ENCODE measurements around the gene ADGRD2.

Gene ADGRD2

DNA sequence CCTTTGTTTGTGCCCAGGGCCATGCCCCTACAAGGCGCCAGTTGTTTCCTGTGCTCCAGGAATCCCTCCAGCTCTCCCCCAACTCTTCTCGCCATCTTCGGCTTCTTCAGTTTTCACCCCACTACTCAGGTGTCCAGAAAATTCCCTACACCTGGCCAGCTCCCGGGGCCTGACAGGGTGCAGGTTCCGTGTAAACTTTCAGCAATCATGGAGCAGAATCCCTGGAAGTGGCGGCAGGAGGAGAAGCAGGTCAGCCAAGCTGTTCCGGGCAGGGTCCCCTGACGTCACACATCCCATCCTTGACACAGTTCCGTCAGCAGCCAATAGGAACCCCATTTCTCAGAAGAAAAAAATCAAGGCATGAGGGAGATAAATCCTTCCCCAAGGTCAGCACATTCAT is 12.2 kb upstream of the ADGRD2 start:
- no peak for DNase-seq

GRCh38 chr9:124439086-124439485 is 11.2 kb upstream of the ADGRD2 start:
- no peak for DNase-seq

GRCh38 chr9:124439686-124440243 is 10.5 kb upstream of the ADGRD2 start:
- no peak for DNase-seq

- DNase-seq = no peak
These were observed 9.5 kb upstream of the ADGRD2 start for GRCh38 chr9:124440786-124441185.

DNA sequence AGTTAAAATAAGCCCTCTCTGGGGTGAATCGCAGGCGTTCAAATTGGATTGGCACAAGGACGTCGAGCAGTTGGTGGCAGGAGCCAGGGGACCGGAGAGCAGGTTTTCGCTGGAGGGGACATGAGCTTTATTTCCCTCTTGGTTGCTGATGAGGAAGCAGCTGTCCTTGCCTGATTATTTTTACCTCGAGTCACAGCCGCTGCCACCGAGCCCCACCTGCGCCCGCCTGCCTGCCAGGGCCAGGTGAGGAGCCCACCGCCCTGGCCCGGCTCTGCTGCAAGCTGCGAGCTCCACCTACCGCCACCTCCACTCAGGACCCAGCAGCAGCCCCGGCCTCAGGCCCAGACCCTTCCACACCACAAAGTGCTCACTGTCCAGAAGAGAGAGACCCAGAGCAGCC is 9.0 kb upstream of the ADGRD2 start:
- DNase-seq = no peak

GRCh38 chr9:124442379-124442778 is 7.9 kb upstream of the ADGRD2 start:
- DNase-seq = no peak

DNA sequence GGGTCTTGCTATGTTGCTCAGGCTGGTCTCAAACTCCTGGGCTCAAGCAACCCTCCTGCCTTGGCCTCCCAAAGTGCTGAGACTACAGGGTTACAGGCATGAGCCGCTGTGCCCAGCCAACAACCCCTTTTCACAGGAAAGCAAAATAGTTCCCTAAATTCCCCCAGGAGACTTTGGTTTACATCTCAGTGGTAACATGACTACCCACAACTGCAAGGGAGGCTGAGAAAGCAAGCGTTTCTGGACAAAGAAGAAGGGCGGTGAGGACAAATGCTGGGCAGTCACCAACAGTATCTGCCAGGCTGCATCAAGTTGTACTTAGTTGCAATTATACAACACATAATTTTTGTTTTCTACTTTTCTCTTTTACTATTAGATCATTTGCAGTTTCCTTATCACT is 7.4 kb upstream of the ADGRD2 start:
- no peak for DNase-seq

- DNase-seq = no peak
These were observed 6.6 kb upstream of the ADGRD2 start for GRCh38 chr9:124443625-124444024.

DNA sequence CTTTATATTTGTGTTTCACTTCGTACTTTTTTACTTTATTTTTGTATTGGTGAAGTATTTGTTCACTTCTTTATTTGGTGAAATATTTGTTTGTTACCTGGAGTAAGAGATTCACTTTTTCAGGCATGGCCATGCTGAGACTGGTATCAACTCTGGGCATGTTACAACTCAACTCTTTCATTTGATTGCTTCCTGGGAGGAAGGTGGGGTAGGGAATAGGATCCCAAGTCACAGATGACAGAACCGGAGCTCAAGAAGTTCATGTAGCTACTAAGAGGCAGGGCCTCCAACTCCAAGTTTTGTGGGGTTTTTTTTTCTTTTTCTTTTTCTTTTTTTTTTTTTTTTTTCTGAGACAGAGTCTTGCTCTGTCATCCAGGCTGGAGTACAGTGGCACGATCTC is 6.1 kb upstream of the ADGRD2 start:
- DNase-seq = no peak

- DNase-seq = no peak
These were observed 3.0 kb upstream of the ADGRD2 start for GRCh38 chr9:124447297-124447661.

GRCh38 chr9:124448019-124448418 is 2.2 kb upstream of the ADGRD2 start:
- peak in 2 of 56 donors; percentile 10 for DNase-seq

GRCh38 chr9:124449381-124450151 is 685 bp upstream of the ADGRD2 start:
- no peak for DNase-seq

DNA sequence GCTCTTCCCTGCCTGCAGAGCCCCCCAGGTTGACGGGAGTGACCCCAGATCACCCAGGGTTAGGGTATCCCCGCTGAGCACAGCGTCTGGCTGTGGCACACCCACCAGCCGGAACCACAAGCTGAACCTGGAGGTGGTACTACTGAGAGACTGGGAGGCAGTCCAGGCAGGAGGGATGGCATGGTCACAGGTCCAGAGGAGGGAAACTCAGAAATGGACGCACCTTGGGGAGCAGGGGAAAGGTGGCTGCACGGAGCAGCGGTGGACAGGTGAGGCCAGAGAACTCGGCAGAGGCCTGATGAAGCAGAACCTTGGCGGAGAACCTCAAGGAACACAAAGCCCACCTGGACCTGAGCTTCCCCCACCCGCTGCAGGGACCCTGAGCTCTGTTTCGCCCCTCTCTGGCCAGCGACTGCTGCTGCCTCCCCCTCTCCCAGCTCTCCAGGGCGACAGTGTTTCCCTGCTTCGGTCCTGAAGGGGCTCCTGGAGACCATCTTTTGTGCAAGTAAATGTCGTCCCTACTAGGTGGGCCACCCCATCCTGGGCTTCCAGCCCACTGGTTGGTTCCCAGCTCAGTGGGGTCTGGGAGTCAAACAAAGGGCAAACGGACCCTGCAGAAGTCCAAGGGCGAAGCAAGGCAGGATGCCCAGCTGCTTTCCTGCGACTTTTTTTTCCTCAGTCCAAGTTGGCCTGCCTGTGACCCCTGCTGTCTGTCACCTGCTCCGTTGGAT is 845 bp downstream of the ADGRD2 start:
- DNase-seq = no peak

DNA sequence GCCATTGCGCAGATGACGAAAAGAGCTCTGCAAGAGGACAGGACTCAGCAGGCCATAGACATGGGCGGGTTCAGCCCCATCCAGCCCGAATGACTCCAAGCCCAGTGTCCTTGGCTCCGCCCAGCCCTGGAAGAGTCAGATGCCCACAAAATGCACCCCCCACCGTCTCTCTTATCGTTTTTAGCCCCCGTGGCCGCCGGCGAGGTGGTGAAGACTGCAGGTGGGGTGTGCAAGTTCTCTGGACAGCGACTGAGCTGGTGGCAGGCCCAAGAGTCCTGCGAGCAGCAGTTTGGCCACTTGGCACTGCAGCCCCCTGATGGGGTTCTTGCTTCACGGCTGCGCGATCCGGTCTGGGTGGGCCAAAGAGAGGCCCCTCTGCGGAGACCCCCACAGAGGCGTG is 2.1 kb downstream of the ADGRD2 start:
- DNase-seq = no peak

GRCh38 chr9:124452841-124453585 is 2.8 kb downstream of the ADGRD2 start:
- no peak for DNase-seq

GRCh38 chr9:124453586-124454191 is 3.4 kb downstream of the ADGRD2 start:
- DNase-seq = no peak

DNA sequence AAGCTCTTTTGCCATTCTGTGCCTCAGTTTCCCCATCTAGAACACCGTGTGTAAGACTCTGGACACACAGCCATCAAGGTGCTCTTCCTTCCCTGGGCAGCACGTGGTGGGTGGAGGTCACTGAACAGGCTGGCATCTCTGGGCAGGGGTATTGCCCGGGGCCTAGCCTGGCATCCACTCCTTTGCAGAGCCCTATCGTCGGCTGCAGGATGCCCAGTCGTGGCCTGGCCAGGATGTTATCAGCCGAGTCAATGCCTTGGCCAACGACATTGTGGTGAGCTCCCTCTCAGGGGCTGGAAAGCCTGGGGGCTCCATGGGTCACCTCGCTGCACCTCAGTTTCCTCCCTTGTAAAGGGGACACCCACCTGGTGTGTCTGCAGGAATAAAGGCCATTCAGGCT is 4.0 kb downstream of the ADGRD2 start:
- no peak for DNase-seq

- DNase-seq = no peak
These were observed 4.7 kb downstream of the ADGRD2 start for GRCh38 chr9:124454791-124455443.

GRCh38 chr9:124455820-124456219 is 5.6 kb downstream of the ADGRD2 start:
- DNase-seq = no peak

DNA sequence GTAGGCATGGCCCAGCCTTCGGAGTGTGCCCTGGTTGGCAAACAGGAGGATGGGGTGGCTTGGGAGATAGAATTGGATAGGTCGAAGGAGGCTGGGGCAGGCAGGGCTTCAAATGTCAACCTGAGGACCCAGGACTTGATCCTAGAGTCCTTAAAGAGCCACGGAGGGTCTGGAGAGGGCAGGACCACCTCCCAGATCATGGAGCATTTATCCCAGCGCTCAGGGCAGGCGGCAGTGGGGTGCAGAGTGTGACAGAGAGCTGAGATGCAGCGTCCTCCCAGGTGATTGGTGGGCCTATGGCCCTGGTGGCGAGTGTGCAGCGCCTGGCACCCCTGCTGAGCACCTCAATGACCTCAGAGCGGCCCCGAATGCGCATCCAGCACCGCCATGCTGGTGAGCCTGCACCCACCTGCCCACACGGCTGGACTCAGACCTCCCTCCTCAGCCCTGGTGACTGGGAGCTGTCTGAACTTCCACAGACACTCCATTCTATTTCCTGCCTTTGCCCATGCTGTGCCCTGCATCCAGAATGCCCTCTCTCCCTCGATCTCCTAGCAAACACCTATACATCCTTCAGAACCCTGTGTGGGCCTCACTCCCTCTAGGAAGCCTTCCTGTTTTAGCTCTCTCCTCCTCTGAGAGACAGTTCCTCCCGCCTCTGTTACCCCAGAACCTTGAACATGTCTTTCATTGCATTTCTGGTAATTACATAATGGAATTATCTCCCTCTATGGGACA is 6.3 kb downstream of the ADGRD2 start:
- no peak for DNase-seq

All from amygdala (tissue), 56 donors.